ENCODE data around the gene MAMLD1. TPM values are rescaled to one million over a fixed set of nuclear protein-coding genes. Genes with fewer than 3 reads are reported as not detected.
"Not testable (repeated sequence)": the region's sequence is repeated elsewhere in the genome, so short reads cannot be mapped to it uniquely, and the experiment has no call there.

The MAMLD1 gene
- total RNA-seq, 4 donors from 2014 or later: 2.2 to 7.3 (median 3.9) TPM

- Histone ChIP-seq H3K27me3 (no peaks in the 10 kb centered on the region), H3K4me1 (no peaks in the 10 kb centered on the region), H3K9me3 (no peaks in the 10 kb centered on the region), H3K36me3 (no peaks in the 10 kb centered on the region), H3K4me3 (no peak overlapping the region), H3K27ac (no peak overlapping the region)
- no CpG with 5 or more reads among the region's 4 CpGs for WGBS, 2 donors (ENCODE audit: low coverage in 1 of 2)
- TF ChIP-seq POLR2AphosphoS5 (IDR thresholded peaks at IDR 0.05) (no peak), EP300 (IDR thresholded peaks at IDR 0.05) (no peak), CTCF (IDR thresholded peaks at IDR 0.05) (no peak), POLR2A (IDR thresholded peaks at IDR 0.05) (no peak)
- ATAC-seq: no peak
These were observed 25.6 kb upstream of the MAMLD1 start for GRCh38 chrX:150337536-150337935.

GRCh38 chrX:150338615-150339014 is 24.5 kb upstream of the MAMLD1 start:
- Histone ChIP-seq H3K4me3 (no peak overlapping the region), H3K9me3 (no peaks in the 10 kb centered on the region), H3K27me3 (no peaks in the 10 kb centered on the region), H3K36me3 (no peaks in the 10 kb centered on the region), H3K4me1 (no peaks in the 10 kb centered on the region), H3K27ac (no peak overlapping the region)
- ATAC-seq: no peak
- no peak for TF ChIP-seq EP300 (IDR thresholded peaks at IDR 0.05)
- TF ChIP-seq CTCF (IDR thresholded peaks at IDR 0.05): no peak
- no peak for TF ChIP-seq POLR2AphosphoS5 (IDR thresholded peaks at IDR 0.05)
- TF ChIP-seq POLR2A (IDR thresholded peaks at IDR 0.05): no peak
- 100% methylated on average over 1 of the region's 8 CpGs; no CpG with 5 or more reads in 1 of the 2 donors for WGBS, 2 donors (ENCODE audit: low coverage in 1 of 2)

- TF ChIP-seq CTCF (IDR thresholded peaks at IDR 0.05) (no peak), POLR2A (IDR thresholded peaks at IDR 0.05) (no peak), POLR2AphosphoS5 (IDR thresholded peaks at IDR 0.05) (no peak), EP300 (IDR thresholded peaks at IDR 0.05) (no peak)
- no peak for ATAC-seq
- Histone ChIP-seq H3K4me3 (no peak overlapping the region), H3K36me3 (no peaks in the 10 kb centered on the region), H3K27ac (no peak overlapping the region), H3K9me3 (no peaks in the 10 kb centered on the region), H3K4me1 (no peaks in the 10 kb centered on the region), H3K27me3 (no peaks in the 10 kb centered on the region)
- 95% methylated on average over 3 of the region's 3 CpGs; no CpG with 5 or more reads in 1 of the 2 donors for WGBS, 2 donors (ENCODE audit: low coverage in 1 of 2)
These were observed 23.4 kb upstream of the MAMLD1 start for GRCh38 chrX:150339736-150340135.

- no CpG with 5 or more reads among the region's 3 CpGs for WGBS, 2 donors (ENCODE audit: low coverage in 1 of 2)
These were observed 22.8 kb upstream of the MAMLD1 start for GRCh38 chrX:150340326-150340725.

GRCh38 chrX:150347471-150347870 is 15.6 kb upstream of the MAMLD1 start:
- WGBS, 2 donors (ENCODE audit: low coverage in 1 of 2): 63% methylated on average over 1 of the region's 2 CpGs; no CpG with 5 or more reads in 1 of the 2 donors

More at GRCh38 chrX:150340326-150340725, 22.8 kb upstream of the MAMLD1 start:
- H3K4me1 ChIP-seq, H3K4me3 ChIP-seq, ATAC-seq, H3K36me3 ChIP-seq, H3K9me3 ChIP-seq, H3K27me3 ChIP-seq, H3K27ac ChIP-seq: not testable (repeated sequence)

More at GRCh38 chrX:150347471-150347870, 15.6 kb upstream of the MAMLD1 start:
- Histone ChIP-seq H3K36me3 (no peaks in the 10 kb centered on the region), H3K4me1 (no peaks in the 10 kb centered on the region), H3K9me3 (no peaks in the 10 kb centered on the region), H3K4me3 (no peak overlapping the region), H3K27ac (no peak overlapping the region), H3K27me3 (no peaks in the 10 kb centered on the region)
- ATAC-seq: no peak
- TF ChIP-seq POLR2AphosphoS5 (IDR thresholded peaks at IDR 0.05) (no peak), EP300 (IDR thresholded peaks at IDR 0.05) (no peak), CTCF (IDR thresholded peaks at IDR 0.05) (no peak), POLR2A (IDR thresholded peaks at IDR 0.05) (no peak)

Data from gastroesophageal sphincter (tissue), 4 donors.